ENCODE data around the gene UACA.

- TF ChIP-seq SPI1 (IDR thresholded peaks at IDR 0.05; ENCODE audit: low read depth, low read length) (no peak), POLR2AphosphoS5 (IDR thresholded peaks at IDR 0.05; ENCODE audit: low read depth, low read length) (no peak), POLR2A (IDR thresholded peaks at IDR 0.05; ENCODE audit: low read depth, low read length) (no peak), TAF1 (IDR thresholded peaks at IDR 0.05; ENCODE audit: low read depth, low read length) (no peak), POU2F2 (IDR thresholded peaks at IDR 0.05; ENCODE audit: low read depth, low read length) (no peak), PAX5 (IDR thresholded peaks at IDR 0.05; ENCODE audit: insufficient read depth, low read length, severe bottlenecking) (no peak)
Measured at GRCh38 chr15:70608144-70608543, 155.2 kb downstream of the UACA start.

Data from GM12891 (cell line).